T-helper 2 cell treated with Interferon-gamma antibody and Interleukin-4, amounts not matched to agents 100 ng/mL and 5 ng/mL, for 36 hours (primary cell): ENCODE measurements around the gene MCTP2. TPM values are rescaled to one million over a fixed set of nuclear protein-coding genes. Genes with fewer than 3 reads are reported as not detected.
"Not testable (repeated sequence)": the region's sequence is repeated elsewhere in the genome, so short reads cannot be mapped to it uniquely, and the experiment has no call there.

Source experiments
- intact Hi-C: fragments of 100-400 bp; cut with micrococcal nuclease; formaldehyde crosslinking; loops from one replicate; pipeline ENCODE4 v1.15.1; 2023
- total RNA-seq: library from RNA; stranded (reverse); gene quantifications from 2 replicates; pipeline ENCODE4 v1.2.3, GENCODE V29; 2022

Gene MCTP2
- total RNA-seq, 1 donor from 2014 or later = 47.9 TPM

DNA sequence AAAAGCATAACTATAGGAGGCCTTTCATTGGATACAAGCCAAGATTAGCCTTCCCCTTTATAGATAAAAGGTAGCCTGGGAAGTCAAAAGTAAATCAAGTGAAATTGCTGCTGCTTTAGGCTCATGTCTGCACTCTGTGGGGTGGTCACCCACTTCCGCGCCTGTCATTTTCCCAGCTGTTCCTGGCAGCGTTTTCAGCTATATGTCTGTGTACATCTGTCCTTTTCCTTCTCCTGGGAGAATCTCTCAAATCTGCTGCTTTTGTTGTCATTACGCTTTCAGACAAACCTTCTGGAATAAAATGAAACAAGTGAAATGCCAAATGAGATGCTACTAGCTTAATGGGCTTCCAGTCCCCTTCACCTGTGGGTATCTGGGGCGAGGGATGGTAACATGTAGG is 211.8 kb downstream of the MCTP2 start:
- intact Hi-C loops = no loop called here

- intact Hi-C loops = no loop called here
These were observed 214.3 kb downstream of the MCTP2 start for GRCh38 chr15:94445566-94446160.

DNA sequence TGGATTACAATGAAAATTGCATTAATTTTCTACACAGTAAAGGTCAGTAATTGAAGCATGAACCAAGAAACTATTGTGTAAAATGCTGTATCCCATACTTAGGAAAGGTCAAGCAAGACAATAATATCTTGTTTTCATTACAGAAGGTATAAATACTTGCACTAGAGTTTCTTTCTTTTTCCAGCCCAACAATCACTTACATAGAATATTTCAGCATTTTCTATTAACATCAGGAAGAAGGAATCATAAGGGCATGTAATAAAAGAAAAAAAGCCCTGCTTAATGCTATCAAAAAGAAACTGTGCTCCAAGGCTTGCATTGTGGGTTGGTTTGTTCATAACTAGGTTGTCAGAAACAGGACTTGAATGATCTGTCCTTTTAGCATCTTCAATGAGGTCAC is 215.1 kb downstream of the MCTP2 start:
- intact Hi-C loops = no loop called here

DNA sequence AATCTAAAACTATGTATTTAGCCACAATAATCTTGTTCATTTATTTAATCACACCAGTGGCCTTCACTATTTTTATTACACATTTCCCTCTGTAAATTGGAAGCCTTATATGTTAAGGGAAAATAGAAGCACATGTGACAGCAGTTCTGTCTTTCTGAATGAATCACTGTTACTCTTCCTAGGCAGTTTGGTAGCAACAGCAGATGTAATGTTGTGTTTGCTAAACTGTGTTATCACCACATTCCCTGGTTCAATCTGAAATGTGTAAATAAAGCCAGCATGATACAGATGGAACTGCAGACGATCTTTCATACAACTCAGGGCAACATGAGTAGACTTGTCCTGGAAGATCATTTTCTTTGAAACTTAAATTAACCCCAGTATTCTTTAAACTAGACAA is 220.1 kb downstream of the MCTP2 start:
- intact Hi-C loops = no loop called here

DNA sequence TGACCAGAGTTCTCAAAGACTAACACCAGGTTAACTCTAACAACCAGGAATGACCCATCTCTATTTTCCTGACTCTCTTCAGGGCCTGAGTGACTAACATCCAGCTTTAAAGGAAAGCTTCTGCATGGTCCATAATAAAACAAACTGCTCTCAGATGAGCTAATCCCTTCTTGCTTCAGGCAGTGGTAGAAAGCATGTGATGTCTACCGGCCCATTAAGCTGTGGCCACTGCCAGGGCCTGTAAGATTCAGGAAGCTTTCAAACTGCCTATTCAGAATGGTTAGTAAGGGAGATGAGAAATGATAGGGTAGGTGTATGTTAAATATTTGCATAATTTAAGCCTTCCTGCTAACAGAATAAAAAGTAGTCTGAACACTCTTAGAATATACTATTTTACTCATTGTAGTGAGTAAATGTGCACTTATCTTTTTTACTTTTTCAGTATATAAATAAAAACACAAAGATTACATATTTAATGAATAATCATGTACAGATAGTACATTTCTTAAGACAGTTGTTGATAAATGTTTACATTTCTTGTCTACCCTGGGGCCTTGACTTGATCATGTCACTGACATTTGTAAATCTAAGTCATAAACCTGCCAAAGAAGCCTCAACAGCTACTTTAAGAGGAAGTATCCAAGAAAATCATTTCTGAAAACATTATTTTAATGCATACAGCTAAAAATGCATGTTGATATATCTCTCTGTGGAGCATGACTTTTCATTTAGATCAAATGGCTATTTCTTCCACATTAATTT is 222.0 kb downstream of the MCTP2 start:
- intact Hi-C loops = no loop called here

DNA sequence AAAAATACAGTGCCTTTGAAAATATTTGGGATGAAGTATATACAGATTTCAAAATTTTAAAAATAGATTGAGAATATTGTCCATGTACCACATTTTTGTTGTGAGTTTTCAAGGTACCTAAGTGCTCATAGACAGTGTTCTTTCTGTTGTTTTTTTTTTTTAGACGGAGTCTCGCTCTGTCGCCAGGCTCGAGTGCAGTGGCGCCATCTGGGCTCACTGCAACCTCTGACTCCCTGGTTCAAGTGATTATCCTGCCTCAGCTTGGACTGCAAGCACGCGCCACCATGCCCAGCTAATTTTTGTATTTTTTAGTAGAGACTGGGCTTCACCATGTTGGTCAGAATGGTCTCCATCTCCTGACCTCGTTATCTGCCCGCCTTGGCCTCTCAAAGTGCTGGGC is 223.9 kb downstream of the MCTP2 start:
- intact Hi-C loops = no loop called here

- intact Hi-C loops = no loop called here
These were observed 224.9 kb downstream of the MCTP2 start for GRCh38 chr15:94456226-94456625.

- intact Hi-C loops = no loop called here
These were observed 226.3 kb downstream of the MCTP2 start for GRCh38 chr15:94457661-94458060.

DNA sequence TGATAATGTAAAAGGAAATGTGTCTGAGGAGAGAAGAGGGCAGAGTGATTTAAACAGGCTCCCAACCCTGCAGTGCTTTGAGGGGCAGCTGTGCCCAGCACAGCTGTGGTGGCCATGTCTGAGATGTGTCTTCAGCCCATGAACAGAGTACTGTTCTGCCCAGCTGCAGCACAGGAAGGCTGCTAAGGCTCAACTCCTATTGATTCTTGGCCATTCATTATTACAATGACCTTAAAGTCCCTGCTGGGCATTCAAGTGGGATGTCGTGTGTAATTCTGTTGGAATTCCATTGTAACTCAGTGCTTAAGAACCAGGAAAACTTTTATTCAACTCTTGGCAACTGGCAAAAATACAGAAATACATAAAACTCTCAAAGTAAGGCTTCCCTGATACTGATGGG is 229.3 kb downstream of the MCTP2 start:
- intact Hi-C loops = no loop called here

DNA sequence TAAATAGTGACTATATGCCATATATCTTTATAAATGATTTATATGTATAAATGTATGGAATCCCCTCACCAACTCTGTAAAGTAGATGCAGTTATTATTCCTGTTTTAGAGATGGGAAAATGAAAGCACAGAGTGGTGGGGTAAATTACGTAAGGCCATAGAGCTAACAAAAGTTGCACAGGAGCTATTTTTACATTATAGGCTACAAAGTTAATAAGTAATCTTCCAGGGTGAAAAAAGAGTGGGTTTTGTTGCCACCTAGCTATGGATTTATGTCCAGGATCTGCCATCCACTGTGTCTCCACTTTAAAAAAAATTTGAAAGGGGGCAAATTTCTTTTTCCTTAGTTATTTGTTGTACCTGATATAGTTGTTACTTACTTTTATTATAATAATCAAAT is 235.7 kb downstream of the MCTP2 start:
- intact Hi-C loops = no loop called here

GRCh38 chr15:94470492-94470891 is 239.1 kb downstream of the MCTP2 start:
- intact Hi-C loops = no loop called here

DNA sequence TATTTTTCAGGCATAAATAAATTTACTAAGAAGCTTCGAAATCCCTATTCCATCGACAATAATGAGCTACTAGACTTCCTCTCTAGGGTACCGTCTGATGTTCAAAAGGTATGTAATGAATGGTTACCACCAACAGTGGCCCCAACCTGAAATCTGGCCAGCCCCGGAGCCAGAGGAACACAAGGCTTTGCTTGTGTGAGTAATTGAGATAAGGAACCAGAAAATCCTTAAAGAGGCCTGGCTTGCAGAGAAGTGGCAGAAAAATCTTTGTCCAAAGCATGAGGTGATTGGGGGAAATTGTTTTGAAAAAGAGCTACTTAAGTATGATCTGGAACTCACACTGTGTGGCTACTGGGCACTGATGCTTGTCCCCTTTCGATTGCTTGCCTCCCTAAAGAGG is 245.3 kb downstream of the MCTP2 start:
- intact Hi-C loops = no loop called here

DNA sequence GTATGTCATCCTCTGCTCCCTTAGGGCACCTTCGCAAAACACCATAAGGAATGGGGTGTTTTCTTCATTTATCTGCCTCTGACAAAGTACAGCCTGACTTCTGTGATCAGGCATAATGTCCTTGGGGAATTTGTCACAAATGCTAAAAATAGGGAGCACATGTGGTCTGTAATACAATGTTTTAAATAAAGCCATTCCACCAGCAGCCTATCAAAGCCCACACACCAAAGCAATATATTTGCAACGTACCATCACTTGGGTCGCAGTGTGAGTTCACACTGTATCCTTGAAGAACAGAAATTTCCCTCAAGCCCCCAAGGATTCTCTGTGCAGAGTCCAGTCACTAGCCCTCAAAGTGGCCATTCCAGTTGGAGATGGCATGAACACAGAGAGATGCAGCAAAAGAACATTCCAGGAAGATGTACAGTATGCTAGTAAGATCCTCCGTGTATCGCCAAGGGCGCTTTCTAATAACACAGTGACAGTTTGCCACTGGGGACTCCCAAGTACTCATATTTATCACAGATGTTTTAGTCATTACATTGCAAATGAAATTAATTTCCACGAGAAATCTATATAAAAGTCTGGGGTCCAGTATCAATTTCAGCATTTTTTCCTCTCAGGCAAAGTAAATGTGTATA is 246.7 kb downstream of the MCTP2 start:
- intact Hi-C loops = no loop called here

DNA sequence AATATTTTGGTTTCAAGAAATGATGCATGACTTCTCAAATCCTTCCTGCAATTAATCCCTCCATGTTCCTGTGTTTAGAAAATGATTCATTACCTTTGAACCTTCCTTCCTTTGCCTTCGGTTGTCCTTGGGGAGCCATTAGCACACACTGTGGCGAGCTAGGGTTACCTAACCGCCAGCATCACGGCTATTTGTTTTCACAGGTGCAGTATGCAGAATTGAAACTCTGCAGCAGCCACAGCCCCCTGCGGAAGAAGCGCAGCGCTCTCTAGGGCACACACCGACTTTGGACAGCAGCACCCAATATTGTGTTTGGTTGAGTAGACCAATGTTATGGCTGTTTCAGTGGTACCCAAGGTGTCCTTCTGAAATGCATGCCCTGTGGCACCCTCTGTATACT is 247.4 kb downstream of the MCTP2 start:
- intact Hi-C loops = no loop called here

DNA sequence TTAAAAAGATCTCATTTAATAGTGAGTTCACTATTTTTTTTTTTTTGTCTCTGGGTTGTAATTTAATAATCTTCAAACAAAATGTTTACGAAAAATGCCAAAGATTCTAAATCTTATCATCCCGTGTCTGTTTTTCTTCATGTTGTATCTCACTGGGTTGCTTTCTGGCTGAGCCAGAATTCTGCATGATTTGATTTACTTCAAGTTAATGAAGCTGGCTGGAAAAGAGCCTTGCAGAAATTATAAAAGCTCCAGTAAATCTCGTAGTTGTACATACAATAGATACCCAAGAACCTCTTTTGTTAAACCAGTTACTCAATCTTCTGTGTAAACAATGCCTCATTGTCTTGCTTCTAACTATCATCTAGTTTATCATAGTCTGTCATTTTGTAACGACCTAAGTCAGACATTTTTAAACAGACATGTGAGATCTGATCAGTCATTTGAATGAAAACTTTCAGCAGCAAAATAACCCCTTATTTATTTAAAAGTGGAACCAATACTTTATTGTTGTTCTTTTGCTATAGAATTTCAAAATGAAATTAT is 249.0 kb downstream of the MCTP2 start:
- intact Hi-C loops = no loop called here

GRCh38 chr15:94485148-94485719 is 253.9 kb downstream of the MCTP2 start:
- intact Hi-C loops = no loop called here

DNA sequence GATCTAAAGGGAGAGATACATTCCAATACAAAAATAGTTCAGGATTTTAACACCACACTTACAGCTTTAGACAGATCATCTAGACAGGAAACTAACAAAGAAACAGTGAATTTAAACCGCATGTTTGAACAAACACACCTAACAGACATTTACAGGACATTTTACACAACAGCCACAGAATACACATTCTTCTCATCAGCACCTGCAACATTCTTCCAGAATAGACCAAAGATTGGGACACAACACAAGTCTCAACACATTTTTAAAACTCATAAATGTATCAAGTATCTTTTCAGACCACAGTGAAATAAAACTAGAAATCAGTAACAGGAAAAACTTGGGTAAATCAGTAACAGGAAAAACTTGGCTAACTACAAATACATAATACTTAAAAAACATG is 256.3 kb downstream of the MCTP2 start:
- intact Hi-C loops = no loop called here

- intact Hi-C loops = no loop called here
These were observed 261.8 kb downstream of the MCTP2 start for GRCh38 chr15:94493176-94493575.

GRCh38 chr15:94493586-94493985 is 262.2 kb downstream of the MCTP2 start:
- intact Hi-C loops = not testable (repeated sequence)

DNA sequence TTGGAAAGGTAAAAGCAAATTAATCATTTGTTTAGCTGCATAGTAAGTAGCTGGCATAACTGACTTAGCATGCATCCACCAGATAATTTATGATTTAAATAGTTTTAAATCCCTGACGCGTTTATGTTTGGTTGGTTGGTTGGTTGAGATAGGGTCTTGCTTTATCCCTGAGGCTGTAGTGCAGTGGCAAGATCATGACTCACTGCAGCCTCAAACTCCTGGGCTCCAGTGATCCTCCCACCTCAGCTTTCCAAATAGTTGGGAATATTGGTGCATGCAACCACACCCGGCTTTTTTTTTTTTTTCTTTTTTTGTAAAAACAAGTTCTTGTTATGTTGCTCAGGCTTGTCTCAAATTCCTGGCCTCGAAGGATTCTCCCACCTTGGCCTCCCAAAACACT is 263.4 kb downstream of the MCTP2 start:
- intact Hi-C loops = no loop called here

DNA sequence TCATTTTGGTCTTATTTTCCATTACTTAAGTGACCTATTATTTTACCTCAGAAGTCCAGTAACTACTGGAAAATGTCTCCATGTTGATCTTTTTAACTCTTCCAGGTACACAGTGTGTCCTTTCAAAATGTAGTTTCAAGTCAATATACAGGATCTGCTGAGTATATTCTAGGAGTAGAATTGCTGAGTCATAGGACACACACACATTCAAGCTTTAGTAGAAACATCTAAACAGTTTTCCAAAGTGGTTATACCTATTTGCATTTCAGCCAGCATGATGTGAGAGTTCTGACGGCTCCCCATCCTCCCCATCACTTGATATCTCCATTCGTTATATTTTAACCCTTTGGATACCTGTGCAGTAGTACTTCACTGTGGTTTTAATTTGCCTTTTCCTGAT is 271.9 kb downstream of the MCTP2 start:
- intact Hi-C loops = no loop called here

- intact Hi-C loops = no loop called here
These were observed 277.9 kb downstream of the MCTP2 start for GRCh38 chr15:94509259-94509658.
